ENCODE results near the gene FADS1.

GRCh38 chr11:61776561-61777075, 40.2 kb downstream of the FADS1 start:
- TF ChIP-seq, protein P1, sequence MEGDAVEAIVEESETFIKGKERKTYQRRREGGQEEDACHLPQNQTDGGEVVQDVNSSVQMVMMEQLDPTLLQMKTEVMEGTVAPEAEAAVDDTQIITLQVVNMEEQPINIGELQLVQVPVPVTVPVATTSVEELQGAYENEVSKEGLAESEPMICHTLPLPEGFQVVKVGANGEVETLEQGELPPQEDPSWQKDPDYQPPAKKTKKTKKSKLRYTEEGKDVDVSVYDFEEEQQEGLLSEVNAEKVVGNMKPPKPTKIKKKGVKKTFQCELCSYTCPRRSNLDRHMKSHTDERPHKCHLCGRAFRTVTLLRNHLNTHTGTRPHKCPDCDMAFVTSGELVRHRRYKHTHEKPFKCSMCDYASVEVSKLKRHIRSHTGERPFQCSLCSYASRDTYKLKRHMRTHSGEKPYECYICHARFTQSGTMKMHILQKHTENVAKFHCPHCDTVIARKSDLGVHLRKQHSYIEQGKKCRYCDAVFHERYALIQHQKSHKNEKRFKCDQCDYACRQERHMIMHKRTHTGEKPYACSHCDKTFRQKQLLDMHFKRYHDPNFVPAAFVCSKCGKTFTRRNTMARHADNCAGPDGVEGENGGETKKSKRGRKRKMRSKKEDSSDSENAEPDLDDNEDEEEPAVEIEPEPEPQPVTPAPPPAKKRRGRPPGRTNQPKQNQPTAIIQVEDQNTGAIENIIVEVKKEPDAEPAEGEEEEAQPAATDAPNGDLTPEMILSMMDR (conservative IDR thresholded peaks at IDR 0.05; ENCODE audit: low read length): peak; percentile 83
- TF ChIP-seq EZH2phosphoT487 (IDR thresholded peaks at IDR 0.05; ENCODE audit: borderline replicate concordance, low read depth, low read length): no peak

Data from OCI-LY7 (cell line).